Loucy (cell line): ENCODE measurements around the gene MYO5C.

Experiments used
- H2AFZ ChIP-seq: fragments of 200-600 bp; sonication (generic); 2 replicates; pipeline ENCODE4 v1.6.0; 2016; ENCODE audit warnings: antibody characterized with exemption, mild to moderate bottlenecking, low read length, moderate library complexity
- H3F3A ChIP-seq: fragments of 200-600 bp; 2 replicates; pipeline ENCODE4 v1.6.0; 2016; ENCODE audit warnings: antibody characterized with exemption, low read depth, mild to moderate bottlenecking
- H3K27me3 ChIP-seq: fragments of 200-600 bp; sonication (generic); 2 replicates; pipeline ENCODE4 v1.6.1; 2014; ENCODE audit warnings: low read length, mild to moderate bottlenecking; ENCODE audit not compliant: insufficient read depth, poor library complexity, severe bottlenecking
- H3K36me3 ChIP-seq: fragments of 200-600 bp; sonication (generic); 2 replicates; pipeline ENCODE4 v1.6.1; 2016; ENCODE audit warnings: low read length; ENCODE audit not compliant: insufficient read depth
- H3K4me1 ChIP-seq: fragments of 200-600 bp; sonication (generic); 2 replicates; pipeline ENCODE4 v1.5.1; 2014; ENCODE audit warnings: low read length, mild to moderate bottlenecking; ENCODE audit not compliant: insufficient read depth, poor library complexity, severe bottlenecking
- H3K4me2 ChIP-seq: fragments of 200-600 bp; sonication (generic); 2 replicates; pipeline ENCODE4 v1.6.0; 2014; ENCODE audit warnings: antibody characterized with exemption, low read length, low read depth, mild to moderate bottlenecking; ENCODE audit not compliant: poor library complexity, severe bottlenecking
- H3K4me3 ChIP-seq: fragments of 200-600 bp; sonication (generic); 2 replicates; pipeline ENCODE4 v1.5.1; 2014; ENCODE audit warnings: low read length, mild to moderate bottlenecking, mixed read lengths; ENCODE audit not compliant: poor library complexity, severe bottlenecking
- H3K79me2 ChIP-seq: fragments of 200-600 bp; sonication (generic); 2 replicates; pipeline ENCODE4 v1.6.1; 2014; ENCODE audit warnings: low read length; ENCODE audit not compliant: insufficient read depth
- H3K9ac ChIP-seq: fragments of 200-600 bp; sonication (generic); 2 replicates; pipeline ENCODE4 v1.6.0; 2014; ENCODE audit warnings: mild to moderate bottlenecking, low read depth, low read length, moderate library complexity; ENCODE audit not compliant: poor library complexity, severe bottlenecking
- H3K9me2 ChIP-seq: fragments of 200-600 bp; sonication (generic); replicated peaks from 2 replicates; pipeline ENCODE4 v1.6.1; 2016; ENCODE audit warnings: low read depth, low read length, mixed read lengths
- H3K9me3 ChIP-seq: fragments of 200-600 bp; sonication (generic); 2 replicates; pipeline ENCODE4 v1.6.1; 2014; ENCODE audit warnings: mild to moderate bottlenecking, antibody characterized with exemption, low read length, low read depth; ENCODE audit not compliant: insufficient read depth
- H4K20me1 ChIP-seq: fragments of 200-600 bp; sonication (generic); 2 replicates; pipeline ENCODE4 v1.6.0; 2014; ENCODE audit warnings: antibody characterized with exemption, low read length, mild to moderate bottlenecking; ENCODE audit not compliant: insufficient read depth, poor library complexity, severe bottlenecking
- EZH2phosphoT487 ChIP-seq: fragments of 200-600 bp; IDR thresholded peaks from 2 replicates; pipeline ENCODE4 v1.6.1; 2018; ENCODE audit warnings: antibody characterized with exemption, mild to moderate bottlenecking, moderate library complexity, borderline replicate concordance
- TF ChIP-seq, protein P1 (sequence below): fragments of 200-600 bp; sonication (generic); conservative IDR thresholded peaks from 2 replicates; pipeline ENCODE4 v1.5.1; 2014; ENCODE audit warnings: mild to moderate bottlenecking, antibody characterized with exemption, low read length

Gene MYO5C

DNA sequence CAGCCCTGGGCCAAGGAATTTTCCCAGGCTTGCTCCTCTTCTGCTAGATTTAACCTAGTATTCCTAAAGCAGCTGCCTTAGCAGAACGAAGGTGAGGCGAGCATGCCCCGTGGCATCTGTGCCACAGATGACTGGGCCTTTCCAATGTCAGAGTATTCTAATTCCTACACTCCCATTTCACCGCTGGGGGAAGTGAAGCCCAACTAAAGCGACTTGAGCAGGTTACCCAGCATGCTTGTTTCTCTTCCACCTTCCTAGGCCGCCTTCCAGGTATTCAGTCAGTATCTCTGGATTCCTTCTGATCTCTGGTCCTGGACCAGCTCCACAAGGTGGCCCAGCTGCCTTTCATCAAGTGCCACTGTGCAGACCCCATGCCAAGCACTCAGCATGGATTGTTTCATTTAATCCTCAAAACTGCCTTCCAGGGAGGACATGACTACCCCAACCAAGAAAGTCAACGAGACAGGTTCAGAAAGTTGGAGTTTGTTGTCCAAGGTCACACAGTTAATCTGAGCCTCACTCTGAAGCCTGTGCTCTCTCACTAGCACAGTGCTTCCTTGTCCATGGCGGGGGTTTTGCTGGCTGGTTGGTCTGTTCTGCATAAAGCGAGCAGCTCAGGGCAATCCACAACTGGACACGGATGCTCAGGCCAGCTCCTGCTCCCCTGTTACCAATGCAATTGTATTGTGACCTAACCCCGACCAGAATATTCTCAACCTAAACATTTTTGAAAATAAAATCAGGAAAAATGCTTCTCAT, 15.1 kb downstream of the MYO5C start:
- TF ChIP-seq, protein P1, sequence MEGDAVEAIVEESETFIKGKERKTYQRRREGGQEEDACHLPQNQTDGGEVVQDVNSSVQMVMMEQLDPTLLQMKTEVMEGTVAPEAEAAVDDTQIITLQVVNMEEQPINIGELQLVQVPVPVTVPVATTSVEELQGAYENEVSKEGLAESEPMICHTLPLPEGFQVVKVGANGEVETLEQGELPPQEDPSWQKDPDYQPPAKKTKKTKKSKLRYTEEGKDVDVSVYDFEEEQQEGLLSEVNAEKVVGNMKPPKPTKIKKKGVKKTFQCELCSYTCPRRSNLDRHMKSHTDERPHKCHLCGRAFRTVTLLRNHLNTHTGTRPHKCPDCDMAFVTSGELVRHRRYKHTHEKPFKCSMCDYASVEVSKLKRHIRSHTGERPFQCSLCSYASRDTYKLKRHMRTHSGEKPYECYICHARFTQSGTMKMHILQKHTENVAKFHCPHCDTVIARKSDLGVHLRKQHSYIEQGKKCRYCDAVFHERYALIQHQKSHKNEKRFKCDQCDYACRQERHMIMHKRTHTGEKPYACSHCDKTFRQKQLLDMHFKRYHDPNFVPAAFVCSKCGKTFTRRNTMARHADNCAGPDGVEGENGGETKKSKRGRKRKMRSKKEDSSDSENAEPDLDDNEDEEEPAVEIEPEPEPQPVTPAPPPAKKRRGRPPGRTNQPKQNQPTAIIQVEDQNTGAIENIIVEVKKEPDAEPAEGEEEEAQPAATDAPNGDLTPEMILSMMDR = no peak
- TF ChIP-seq EZH2phosphoT487 = no peak
- no peaks in the 10 kb centered on the region for H3F3A ChIP-seq
- no peaks in the 10 kb centered on the region for H3K9me2 ChIP-seq
- H3K4me3 ChIP-seq = no peak overlapping the region
- no peak overlapping the region for H3K9ac ChIP-seq
- H2AFZ ChIP-seq = no peak overlapping the region
- no peaks in the 10 kb centered on the region for H4K20me1 ChIP-seq
- H3K4me1 ChIP-seq = no peaks in the 10 kb centered on the region
- no peaks in the 10 kb centered on the region for H3K79me2 ChIP-seq
- H3K9me3 ChIP-seq = no peaks in the 10 kb centered on the region
- H3K36me3 ChIP-seq = no peaks in the 10 kb centered on the region
- no peaks in the 10 kb centered on the region for H3K27me3 ChIP-seq
- no peak overlapping the region for H3K4me2 ChIP-seq

GRCh38 chr15:52278636-52279367, 16.8 kb downstream of the MYO5C start:
- H3K79me2 ChIP-seq = no peaks in the 10 kb centered on the region
- no peak overlapping the region for H2AFZ ChIP-seq
- H3K36me3 ChIP-seq = no peaks in the 10 kb centered on the region
- H3K4me3 ChIP-seq = no peak overlapping the region
- H3K9me2 ChIP-seq = no peaks in the 10 kb centered on the region
- H3K27me3 ChIP-seq = no peaks in the 10 kb centered on the region
- no peak overlapping the region for H3K4me2 ChIP-seq
- TF ChIP-seq, protein P1 = no peak
- TF ChIP-seq EZH2phosphoT487 = no peak
- no peaks in the 10 kb centered on the region for H4K20me1 ChIP-seq
- H3K9me3 ChIP-seq = no peaks in the 10 kb centered on the region
- H3K9ac ChIP-seq = no peak overlapping the region
- H3K4me1 ChIP-seq = no peaks in the 10 kb centered on the region
- no peaks in the 10 kb centered on the region for H3F3A ChIP-seq

GRCh38 chr15:52278135-52278534, 17.5 kb downstream of the MYO5C start:
- no peak overlapping the region for H3K4me2 ChIP-seq
- H3K79me2 ChIP-seq = no peaks in the 10 kb centered on the region
- H3K4me3 ChIP-seq = no peak overlapping the region
- H3K9me3 ChIP-seq = no peaks in the 10 kb centered on the region
- no peaks in the 10 kb centered on the region for H4K20me1 ChIP-seq
- H2AFZ ChIP-seq = no peak overlapping the region
- H3K36me3 ChIP-seq = no peaks in the 10 kb centered on the region
- H3F3A ChIP-seq = no peaks in the 10 kb centered on the region
- no peaks in the 10 kb centered on the region for H3K27me3 ChIP-seq
- H3K4me1 ChIP-seq = no peaks in the 10 kb centered on the region
- no peak overlapping the region for H3K9ac ChIP-seq
- TF ChIP-seq, protein P1 = no peak
- no peak for TF ChIP-seq EZH2phosphoT487
- no peaks in the 10 kb centered on the region for H3K9me2 ChIP-seq
